IMR-90 (cell line): ENCODE results near the gene OSTM1.

Experiments used
- CEBPB ChIP-seq: IDR thresholded peaks from 2 replicates; pipeline ENCODE4 v1.6.1; 2012; ENCODE audit warnings: low read depth, low read length, improper control_type of control experiment
- POLR2A ChIP-seq: IDR thresholded peaks from 2 replicates; pipeline ENCODE4 v1.6.1; 2012; ENCODE audit warnings: mild to moderate bottlenecking, low read depth, low read length
- RAD21 ChIP-seq: IDR thresholded peaks from 2 replicates; pipeline ENCODE4 v1.6.1; 2012; ENCODE audit warnings: low read length, improper control_type of control experiment
- SMC3 ChIP-seq: fragments of 150-350 bp; IDR thresholded peaks from 2 replicates; pipeline ENCODE4 v1.6.1; 2016; ENCODE audit warnings: low read depth, mild to moderate bottlenecking, antibody characterized with exemption, low read length, moderate library complexity
- TF ChIP-seq, protein P1 (sequence below): fragments of 150-350 bp; IDR thresholded peaks from 2 replicates; pipeline ENCODE4 v1.6.1; 2017; ENCODE audit warnings: mild to moderate bottlenecking, antibody characterized with exemption, low read length, low read depth
- TF ChIP-seq, protein P2 (sequence below): conservative IDR thresholded peaks from 2 replicates; pipeline ENCODE4 v1.5.1; 2012; ENCODE audit warnings: mild to moderate bottlenecking, low read depth, low read length, improper control_type of control experiment

DNA sequence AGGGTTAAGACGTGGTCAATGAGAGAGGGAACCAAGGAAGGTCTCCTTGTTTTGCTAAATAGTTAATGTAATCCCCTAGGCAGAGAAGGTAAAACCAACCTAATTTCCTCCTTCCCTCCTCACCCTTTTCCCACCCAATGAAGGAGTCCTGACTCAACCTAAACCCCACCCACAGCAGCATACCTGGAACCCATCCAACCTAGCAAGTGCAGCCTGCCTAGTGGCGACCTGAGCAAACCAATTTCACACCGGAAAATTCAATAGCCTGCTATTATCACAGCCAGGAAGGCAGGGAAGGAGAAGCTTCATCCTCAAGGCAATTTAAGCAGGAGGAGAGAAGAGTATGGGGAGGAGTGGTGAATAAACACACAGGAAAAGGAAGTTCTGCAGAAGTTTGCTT lies 46.9 kb downstream of the OSTM1 start:
- TF ChIP-seq SMC3, result no peak
- TF ChIP-seq, protein P1, sequence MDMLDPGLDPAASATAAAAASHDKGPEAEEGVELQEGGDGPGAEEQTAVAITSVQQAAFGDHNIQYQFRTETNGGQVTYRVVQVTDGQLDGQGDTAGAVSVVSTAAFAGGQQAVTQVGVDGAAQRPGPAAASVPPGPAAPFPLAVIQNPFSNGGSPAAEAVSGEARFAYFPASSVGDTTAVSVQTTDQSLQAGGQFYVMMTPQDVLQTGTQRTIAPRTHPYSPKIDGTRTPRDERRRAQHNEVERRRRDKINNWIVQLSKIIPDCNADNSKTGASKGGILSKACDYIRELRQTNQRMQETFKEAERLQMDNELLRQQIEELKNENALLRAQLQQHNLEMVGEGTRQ, result no peak
- TF ChIP-seq RAD21, result no peak
- TF ChIP-seq, protein P2, sequence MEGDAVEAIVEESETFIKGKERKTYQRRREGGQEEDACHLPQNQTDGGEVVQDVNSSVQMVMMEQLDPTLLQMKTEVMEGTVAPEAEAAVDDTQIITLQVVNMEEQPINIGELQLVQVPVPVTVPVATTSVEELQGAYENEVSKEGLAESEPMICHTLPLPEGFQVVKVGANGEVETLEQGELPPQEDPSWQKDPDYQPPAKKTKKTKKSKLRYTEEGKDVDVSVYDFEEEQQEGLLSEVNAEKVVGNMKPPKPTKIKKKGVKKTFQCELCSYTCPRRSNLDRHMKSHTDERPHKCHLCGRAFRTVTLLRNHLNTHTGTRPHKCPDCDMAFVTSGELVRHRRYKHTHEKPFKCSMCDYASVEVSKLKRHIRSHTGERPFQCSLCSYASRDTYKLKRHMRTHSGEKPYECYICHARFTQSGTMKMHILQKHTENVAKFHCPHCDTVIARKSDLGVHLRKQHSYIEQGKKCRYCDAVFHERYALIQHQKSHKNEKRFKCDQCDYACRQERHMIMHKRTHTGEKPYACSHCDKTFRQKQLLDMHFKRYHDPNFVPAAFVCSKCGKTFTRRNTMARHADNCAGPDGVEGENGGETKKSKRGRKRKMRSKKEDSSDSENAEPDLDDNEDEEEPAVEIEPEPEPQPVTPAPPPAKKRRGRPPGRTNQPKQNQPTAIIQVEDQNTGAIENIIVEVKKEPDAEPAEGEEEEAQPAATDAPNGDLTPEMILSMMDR, result no peak
- no peak for TF ChIP-seq POLR2A
- TF ChIP-seq CEBPB, result no peak
